GM19025 (cell line): ENCODE data around the gene NDUFS2.

Experiments used
- ATAC-seq: cut with Tn5 transposase; IDR thresholded peaks from one replicate; pipeline ENCODE4 v1.9.1; 2021; ENCODE audit warnings: mild to moderate bottlenecking, low read depth, moderate library complexity; ENCODE audit not compliant: unreplicated experiment

The NDUFS2 gene

DNA sequence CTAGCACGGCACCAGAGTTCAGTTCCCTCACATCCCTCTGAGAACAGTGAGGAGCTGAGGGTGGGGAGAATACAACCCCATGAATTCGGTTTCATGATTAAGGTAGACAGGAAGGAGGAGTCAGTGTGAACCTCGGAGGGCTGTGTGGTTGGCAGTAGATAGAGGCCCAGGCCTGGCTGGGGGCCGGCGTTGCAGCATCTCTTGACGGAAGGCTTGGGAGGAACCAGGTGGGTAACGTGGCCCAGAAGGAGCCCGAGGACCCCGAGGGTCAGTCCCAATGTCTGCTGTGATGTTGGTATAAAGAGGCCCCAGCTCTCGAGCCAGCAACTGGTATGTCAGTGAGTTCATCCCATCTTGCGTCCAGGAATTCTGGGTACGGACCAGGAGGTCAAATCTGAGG is 30.5 kb upstream of the NDUFS2 start:
- no peak for ATAC-seq

DNA sequence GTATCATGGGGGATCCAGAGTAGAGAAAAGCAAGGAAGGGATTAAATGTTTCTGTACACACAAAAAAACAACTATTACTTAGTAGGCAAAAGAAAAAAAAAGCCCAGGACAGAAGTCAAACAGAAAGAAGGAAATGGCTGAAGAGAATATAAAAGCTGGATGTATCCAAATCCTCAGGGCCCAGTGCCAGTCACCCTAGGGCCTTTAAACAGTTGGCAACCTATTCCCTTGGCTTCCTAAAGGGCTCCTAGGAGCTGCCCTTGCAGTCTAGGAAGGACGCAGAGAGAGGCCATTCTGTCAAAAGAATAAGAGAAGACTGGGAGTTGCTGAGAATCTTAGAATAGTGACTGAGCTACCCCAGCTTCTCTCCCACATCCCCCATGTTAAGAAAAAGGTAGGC is 29.8 kb upstream of the NDUFS2 start:
- ATAC-seq: no peak

DNA sequence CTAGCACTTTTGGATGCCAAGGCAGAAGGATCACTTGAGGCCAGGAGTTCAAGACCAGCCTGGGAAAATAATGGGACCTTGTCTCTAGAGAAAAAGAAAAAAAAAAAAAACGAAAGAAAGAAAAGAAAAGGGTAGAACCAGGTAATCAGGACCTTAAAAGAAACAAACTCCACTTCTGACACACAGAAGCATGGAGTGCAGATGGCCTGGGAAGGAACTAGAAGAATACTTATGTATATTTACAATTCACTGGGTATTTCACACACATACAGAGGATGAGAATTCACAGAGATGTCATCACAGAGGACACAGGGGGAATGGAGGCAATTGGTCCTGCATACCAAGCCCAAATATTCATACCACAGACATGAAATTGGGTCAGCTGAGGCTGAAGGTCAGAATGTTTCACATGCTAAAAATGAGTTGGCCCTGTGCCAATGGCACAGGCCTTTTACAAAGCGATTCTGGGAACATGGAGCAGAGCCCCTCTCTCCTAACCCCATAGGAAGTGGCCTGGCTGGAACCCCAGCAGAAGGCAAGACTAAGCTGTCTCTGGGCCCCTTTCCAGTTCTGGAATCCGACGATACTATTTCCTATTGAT is 29.3 kb upstream of the NDUFS2 start:
- no peak for ATAC-seq

DNA sequence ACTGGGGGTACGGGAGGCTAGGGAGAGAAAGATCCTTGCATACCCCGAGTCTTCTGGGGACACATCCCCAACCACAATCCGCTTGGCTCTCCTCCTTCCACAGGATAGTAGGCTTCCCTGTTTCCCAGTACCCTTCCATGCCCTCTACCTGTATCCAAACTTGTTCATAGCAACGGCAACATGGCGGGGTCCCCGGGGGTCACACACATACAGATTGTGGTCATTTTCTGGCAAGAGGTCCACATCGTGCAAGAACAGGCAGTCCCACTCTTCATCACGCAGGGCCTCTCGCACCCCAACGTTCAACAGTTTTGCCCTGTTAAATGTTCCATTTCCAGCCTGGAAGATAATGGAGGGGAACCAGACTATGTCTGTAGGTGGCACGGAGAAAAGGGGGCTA is 28.5 kb upstream of the NDUFS2 start:
- no peak for ATAC-seq

DNA sequence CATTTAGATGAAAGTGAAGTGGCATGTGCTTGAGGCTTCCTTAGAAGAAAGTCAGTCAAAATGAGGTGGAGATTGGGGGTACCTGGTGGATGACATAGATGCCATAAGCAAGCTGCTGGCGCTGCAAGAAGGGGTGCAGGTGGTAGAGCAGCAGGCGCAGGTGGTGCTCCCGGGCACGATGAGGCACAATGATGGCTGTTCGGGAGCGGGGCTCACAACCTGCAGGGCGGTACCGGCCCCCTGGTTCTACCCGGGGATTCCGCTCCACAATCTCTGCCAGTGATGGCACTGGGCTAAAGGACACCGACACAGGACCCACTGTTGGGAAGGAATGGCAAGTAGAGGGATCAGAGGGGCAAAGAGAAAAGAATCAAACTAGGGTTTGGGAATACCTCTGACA is 27.3 kb upstream of the NDUFS2 start:
- ATAC-seq: no peak

DNA sequence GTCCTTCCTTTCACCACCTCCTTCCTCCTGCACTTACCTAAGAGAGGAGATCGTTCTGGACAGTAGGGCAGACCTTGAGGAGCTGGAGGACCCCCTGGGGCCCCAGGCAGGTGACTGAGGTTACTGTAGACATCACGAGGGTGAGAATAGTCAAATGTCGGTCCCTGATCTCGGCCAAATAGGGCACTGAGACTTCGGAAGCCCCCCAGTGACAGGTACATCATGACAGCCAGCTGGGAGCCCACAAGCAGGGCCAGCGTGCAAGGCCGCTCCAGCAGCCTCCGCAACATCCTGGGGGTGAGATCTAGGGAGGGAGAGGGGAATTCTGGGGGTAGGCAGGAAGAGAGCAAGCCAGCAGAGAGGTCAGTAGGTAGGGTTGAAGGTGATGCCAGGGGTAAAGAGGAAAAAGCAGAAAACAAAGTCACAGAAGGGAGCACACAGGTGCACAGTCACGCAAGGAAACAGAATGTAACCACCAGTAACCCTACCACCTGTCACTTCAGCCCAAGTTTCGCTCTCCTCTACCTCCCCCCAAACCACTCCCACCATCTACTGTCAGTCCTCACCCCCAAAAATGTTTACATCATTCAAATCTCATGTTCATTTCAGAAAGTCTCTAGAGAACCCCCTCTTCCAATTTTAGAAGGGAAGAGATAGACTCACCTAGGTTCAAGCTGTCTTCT is 26.3 kb upstream of the NDUFS2 start:
- ATAC-seq: no peak

DNA sequence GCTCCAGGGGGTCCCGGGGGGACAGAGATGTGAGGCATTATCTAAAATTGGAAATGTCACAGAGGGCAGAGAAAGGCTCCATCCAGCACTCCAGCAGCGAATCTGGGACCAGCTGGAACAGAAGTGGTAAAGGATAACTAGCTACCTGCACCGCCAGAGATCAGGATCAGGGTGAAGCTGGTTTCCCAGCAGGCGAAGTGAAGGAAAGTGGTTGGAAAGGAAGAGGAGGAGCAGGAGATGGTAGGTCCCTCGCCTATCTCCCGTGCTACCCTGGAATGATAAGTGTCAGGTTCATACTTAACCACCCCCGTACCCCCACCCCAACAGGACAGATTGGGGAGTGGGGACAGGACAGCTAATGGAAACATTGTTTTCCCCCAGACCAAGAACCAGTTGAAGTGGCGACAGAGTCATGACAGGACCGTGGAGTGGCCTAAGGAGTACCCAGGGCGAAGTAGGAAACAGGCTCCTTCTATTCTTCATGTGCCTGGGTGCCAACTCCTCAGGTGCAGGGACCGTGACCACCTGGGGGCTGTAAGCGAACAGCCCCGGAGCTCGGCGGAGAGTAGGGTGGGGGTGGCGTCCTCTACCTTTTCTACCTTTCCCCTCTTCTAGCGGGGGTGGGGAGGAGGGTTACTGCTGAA is 25.6 kb upstream of the NDUFS2 start:
- no peak for ATAC-seq

DNA sequence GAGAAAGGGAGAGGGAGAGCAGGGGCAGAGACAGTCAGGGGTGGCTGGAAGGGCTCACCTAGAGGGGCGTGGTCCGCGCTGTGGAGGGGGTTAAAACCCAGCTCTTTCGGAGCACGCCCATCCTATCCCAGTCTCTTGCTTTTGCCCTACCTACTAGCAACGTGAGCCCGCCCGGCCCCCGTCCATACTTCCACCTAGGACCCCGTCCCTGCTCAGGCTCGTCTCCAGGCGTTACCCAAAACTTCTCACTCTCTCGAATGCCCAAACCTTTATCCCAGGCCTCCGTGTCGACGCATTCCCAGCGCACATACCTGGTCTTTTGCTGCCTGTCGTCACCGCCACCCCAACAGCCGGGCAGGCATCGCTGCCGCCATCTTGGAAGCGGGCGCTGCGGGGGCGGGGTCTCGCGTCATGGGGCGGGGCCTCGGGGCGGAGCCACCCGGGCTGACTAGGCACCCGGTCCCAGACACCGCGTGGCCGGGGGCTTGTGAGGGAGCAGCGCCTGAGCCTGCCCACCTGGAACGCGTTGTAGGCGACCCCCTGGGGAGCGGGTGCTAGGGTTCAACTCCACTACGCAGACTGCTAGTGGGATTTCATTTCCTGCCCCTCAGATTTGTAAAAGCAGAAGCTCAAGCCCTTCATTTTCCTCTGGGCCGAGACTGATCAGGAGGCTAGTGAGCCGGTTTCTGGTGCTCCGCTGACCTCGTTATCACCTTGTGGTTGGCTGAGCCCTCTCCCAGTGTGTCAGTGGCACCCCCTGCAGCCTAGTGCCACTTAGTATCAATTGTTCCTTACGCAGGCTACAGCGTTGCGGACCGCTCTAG is 24.8 kb upstream of the NDUFS2 start, which contains the start of gene B4GALT3:
Gene B4GALT3 (minus strand): TSS at position 396 of the 824 bp plus-strand sequence. CDS start 1,447 bp downstream, outside the sequence.
- peak; percentile 76 for ATAC-seq

DNA sequence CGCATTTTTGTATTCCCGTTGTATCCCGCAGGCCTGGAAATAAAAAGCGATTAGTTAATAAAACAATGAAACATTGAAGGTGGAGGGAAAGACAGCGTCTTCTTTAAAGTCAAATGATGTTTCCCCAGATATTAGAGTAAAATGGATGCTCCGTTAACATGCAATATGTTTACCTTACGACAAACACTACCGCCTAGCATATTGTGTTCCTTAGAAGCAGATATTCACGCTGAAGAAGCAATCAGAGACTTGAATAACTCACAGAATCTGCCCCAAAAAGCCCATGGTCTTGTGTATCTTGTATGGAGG is 24.3 kb upstream of the NDUFS2 start:
- no peak for ATAC-seq

DNA sequence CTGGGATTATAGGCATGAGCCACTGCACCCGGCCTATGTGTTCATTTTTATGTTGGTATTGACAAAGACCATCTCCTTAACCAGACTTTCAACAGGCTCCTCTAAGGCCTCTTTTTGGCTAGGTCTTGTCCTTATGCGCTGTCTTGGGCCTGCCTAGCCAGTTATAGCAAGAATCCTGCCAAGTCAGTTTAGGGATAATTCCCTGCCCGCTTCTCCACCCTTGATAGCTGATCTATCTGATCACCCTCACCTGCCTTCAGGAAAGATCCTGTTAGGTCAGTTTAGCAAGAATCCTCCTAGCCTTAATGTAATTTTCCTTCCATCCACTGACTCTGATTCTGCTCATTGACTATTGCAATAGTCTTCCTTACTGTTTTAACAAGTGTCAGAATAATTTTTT is 22.5 kb upstream of the NDUFS2 start:
- ATAC-seq: no peak

DNA sequence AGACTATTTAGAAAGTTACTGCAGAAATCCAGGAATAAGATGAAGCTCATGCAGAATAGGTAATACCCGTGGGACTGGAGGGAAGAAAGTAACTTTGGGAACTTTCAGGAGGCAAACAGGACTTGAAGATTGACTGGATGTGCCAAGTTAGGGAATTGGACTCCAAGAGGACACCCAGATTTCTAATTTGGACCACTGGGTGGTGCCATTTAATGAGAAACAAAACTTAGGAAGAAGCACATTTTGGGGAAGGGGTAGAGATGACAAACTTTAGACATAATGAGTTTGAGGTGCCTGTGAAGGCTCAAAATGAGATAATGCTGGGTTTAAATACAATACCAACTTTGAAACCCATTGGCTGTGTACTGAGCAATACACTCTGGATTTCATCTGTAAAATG is 21.5 kb upstream of the NDUFS2 start:
- ATAC-seq: no peak

DNA sequence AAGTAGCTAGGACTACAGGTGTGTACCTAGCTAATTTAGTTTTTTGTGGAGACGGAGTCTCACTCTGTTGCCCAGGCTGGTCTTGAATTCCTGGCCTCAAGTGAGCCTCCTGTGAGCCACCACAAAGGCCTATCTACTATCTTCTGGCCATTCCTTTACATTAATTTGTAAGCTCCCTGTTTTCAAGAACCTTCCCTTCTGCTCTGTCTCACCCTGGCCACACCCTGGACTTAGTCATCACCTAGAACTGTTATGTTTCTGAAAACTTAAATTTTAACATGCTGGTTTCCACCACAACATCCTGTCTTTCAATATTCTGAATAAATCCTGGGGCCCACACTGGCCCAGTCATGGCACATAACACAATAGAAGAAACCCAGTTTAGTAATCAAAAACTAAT is 20.0 kb upstream of the NDUFS2 start:
- ATAC-seq: peak; percentile 31

DNA sequence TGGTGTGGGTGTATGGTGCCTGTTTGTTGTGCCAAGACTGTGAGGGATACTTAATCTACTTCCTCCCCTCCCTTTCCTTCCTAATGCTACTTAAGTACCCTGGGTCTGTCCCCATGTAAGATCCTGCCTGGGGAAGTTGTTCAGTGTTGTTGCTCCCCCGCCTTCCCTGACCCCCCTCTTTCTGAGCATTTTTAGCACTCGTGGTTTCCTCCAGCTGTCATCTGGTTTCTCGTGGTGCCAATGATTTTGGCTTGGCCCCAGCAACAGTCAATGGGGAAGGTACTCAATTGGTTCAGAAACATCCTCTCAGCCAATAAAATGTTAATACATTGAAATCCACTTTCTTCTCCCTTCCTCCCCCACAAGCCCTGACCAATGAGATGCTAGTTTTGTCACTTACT is 16.9 kb upstream of the NDUFS2 start:
- ATAC-seq: peak; percentile 61

DNA sequence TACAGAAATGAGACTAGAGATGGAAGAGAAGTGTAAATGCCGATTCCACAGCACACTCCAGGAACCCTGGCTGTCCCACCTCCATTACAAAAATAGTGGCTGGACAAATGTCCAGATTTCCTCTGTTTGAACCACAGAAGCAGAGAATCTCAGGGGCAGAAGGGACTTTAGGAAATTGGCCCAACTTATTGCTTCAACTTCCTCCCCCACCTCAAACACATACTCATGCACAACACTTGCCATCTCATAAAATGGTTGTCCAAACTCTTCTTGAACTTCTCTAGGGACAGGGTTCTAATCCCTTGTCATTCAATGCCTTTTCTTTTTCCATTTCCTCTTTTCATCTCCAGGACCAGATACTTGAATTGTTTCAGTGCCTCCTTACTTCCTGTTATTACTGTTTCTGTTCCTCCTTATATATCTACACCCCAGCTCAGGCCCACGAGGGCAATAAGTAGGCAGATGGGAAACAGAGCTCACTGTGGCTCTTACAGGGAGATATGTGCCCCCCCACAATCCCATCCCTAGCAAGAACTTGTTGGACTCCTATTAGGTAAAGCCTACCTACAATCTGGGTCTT is 16.3 kb upstream of the NDUFS2 start:
- peak; percentile 15 for ATAC-seq

DNA sequence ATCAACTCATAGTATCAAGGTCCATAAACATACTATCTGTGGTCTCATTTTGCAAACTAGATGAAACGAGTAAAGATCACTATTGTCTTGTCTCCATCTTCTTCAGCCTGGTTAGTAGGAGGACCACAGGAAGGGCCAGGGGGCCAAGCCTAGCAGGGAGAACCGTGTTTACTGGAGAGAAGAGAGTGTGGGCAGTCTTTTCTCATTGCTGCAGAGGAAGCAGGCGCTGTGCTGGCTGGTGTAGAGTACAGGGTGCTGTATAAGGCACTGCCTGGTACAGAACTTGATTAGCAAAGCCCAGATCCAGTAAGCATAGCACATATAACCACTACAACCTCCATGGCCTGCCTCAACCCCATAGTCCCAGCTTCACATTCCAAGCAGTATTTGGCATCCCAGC is 14.9 kb upstream of the NDUFS2 start:
- ATAC-seq: no peak

DNA sequence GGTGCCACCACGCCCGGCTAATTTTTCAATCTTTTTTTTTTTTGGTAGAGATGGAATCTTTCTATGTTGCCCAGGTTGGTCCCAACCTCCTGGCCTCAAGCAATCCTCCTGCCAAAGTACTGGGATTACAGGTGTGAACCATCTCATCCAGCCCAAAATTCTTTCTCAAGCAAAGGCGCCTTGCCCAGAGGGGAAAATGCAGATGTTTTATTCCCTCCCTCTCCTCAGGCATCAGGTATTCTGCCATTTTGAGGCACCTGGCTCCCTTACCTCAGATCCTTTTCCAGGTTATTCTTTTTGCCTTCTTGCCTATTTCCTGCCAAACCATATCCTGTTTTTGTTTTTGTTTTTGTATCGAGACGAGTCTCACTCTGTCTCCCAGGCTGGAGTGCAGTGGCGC is 13.8 kb upstream of the NDUFS2 start:
- no peak for ATAC-seq

DNA sequence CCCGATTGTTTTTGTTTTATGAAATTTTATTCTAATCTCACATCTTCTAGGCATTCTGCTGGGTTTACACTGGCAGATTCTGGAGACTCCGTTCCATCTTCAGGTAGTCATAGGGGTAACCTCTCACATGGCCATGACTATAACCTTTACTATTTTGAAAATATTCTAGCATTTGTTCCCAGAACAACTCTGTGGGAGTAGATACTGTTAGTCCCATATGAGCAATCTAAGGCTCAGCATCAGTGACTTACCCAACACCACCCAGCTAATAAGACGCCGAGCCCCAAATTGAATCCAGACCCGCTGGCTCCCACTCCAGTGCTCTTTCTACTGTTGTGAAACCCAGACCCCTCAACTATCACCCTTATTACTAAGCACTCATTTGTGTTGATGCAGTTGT is 13.1 kb upstream of the NDUFS2 start:
- ATAC-seq: no peak

DNA sequence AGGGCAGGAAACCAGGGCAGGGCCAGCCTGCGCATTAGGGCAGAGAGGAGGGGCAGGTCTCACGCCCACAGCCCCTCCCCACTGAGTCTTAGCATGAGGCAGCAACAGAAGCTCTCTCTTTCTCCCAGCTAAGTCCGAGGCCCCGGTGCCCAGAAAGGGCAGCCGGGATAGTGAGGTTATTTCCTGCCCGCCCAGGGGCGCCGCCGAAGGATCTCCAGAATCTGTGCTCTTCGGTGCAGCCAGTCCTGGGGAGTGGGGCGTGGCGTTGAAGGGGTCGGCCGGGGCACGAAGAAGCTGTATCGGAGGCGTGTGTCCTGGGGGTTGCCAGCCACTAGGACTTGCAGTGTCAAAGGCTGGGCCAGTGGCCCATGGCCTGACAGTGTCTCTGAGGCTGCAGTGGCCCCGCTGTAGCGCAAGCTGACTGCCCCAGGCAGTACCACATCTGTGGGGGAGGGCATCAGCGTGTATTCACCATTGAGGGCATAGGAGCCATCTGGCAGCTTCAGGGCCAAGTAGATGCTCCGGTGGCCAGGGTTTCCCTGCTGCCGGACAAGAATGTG is 11.1 kb upstream of the NDUFS2 start:
- ATAC-seq: no peak

DNA sequence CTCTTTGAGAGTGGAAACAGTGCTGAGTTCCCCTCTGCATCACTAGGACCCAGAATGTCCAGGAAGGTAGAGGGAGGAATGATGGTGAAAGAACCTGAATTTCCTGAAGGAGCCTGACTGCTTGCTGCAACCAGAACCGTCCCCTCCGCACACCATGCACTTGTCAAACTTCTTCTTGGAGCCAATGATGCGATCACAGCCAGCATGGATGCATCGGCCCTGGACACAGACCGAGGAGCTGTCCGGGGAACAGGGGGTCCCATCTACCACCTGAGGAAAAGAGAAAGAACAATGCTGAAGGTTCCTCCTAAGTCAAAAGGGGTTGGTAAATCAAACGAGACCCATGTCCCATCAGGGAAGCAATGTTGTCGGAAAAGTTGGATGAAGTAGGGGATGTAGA is 10.2 kb upstream of the NDUFS2 start:
- ATAC-seq: no peak
